Naive B cell (primary cell): Measurements from ENCODE around the gene GREM2. TPM values are rescaled to one million over a fixed set of nuclear protein-coding genes. Genes with fewer than 3 reads are reported as not detected.

Experiments
- ATAC-seq, 2 donors: fragments of 150-1000 bp; cut with Tn5 transposase; 2 replicates each; pipeline ENCODE4 v1.10.0; 2021; ENCODE audit warnings: low read depth in 2 of 2, mild to moderate bottlenecking in 2 of 2, moderate library complexity in 2 of 2
- DNase-seq: peaks from one replicate; pipeline ENCODE4 v3.0.0; 2022
- H3K27ac Mint-ChIP-seq, 6 donors: one replicate each; pipeline ENCODE4 v1.8.0; 2020 to 2022; ENCODE audit warnings: mild to moderate bottlenecking in 6 of 6, mixed read lengths in 6 of 6, moderate library complexity in 5 of 6, inconsistent platforms in 2 of 6
- H3K27me3 Mint-ChIP-seq, 3 donors: one replicate each; pipeline ENCODE4 v1.8.0; 2021 to 2022; ENCODE audit warnings: mixed read lengths in 3 of 3, mild to moderate bottlenecking in 1 of 3
- H3K36me3 Mint-ChIP-seq, 2 donors: one replicate each; pipeline ENCODE4 v1.8.0; 2020 to 2022; ENCODE audit warnings: mixed read lengths in 2 of 2, inconsistent platforms in 1 of 2, mild to moderate bottlenecking in 1 of 2
- H3K4me1 Mint-ChIP-seq, 3 donors: one replicate each; pipeline ENCODE4 v1.8.0; 2020 to 2022; ENCODE audit warnings: mixed read lengths in 3 of 3, inconsistent platforms in 1 of 3, mild to moderate bottlenecking in 1 of 3, moderate library complexity in 1 of 3
- H3K4me3 Mint-ChIP-seq, 8 donors: one replicate each; pipeline ENCODE4 v1.8.0; 2020 to 2022; ENCODE audit warnings: mild to moderate bottlenecking in 8 of 8, mixed read lengths in 8 of 8, moderate library complexity in 8 of 8, inconsistent platforms in 2 of 8
- H3K9me3 Mint-ChIP-seq, 7 donors: one replicate each; pipeline ENCODE4 v1.8.0; 2020 to 2022; ENCODE audit warnings: mixed read lengths in 7 of 7, mild to moderate bottlenecking in 5 of 7, inconsistent platforms in 2 of 7, moderate library complexity in 1 of 7
- polyA plus RNA-seq, 6 donors: library from polyadenylated mRNA; unstranded; fragments of 300-500 nt; fragmentation: Illumina TruSeq; gene quantifications; one replicate each; pipeline ENCODE4 v1.2.3, GENCODE V29; 2021; ENCODE audit warnings: low read depth in 6 of 6

The GREM2 gene
- polyA plus RNA-seq: not detected

GRCh38 chr1:240611619-240612480 lies at the start of gene GREM2:
Gene GREM2 (minus strand): TSS chr1:240612155. CDS start chr1:240493475, 118,680 bp downstream.
- Mint-ChIP-seq H3K27ac (peak within 1 kb of the TSS in 1 of 6 donors; percentile 47), H3K4me1 (peaks cover 14% of the 10 kb centered on the region in 3 donors), H3K36me3 (peaks cover 0 to 10% of the 10 kb centered on the region in 2 donors), H3K9me3 (peaks cover 0 to 2% (median 0%) of the 10 kb centered on the region in 7 donors), H3K4me3 (peak within 1 kb of the TSS; percentile 61 to 88 (median 77)), H3K27me3 (peaks cover 32 to 48% (median 47%) of the 10 kb centered on the region in 3 donors)
- ATAC-seq: no peak
- no peak for DNase-seq

- Mint-ChIP-seq H3K9me3 (peaks cover 0 to 9% (median 2%) of the 10 kb centered on the region in 7 donors), H3K36me3 (no peaks in the 10 kb centered on the region), H3K4me3 (no peak overlapping the region), H3K27me3 (no peaks in the 10 kb centered on the region), H3K4me1 (no peaks in the 10 kb centered on the region), H3K27ac (no peak overlapping the region)
- no peak for ATAC-seq
- no peak for DNase-seq
Observed at GRCh38 chr1:240658312-240658960, 46.5 kb upstream of the GREM2 start.

- no peak for DNase-seq
Observed at GRCh38 chr1:240656531-240656930, 44.6 kb upstream of the GREM2 start.

GRCh38 chr1:240652961-240653409 lies 41.0 kb upstream of the GREM2 start:
- DNase-seq (no peak), ATAC-seq (no peak)
- peaks cover 0 to 9% (median 2%) of the 10 kb centered on the region in 7 donors for H3K9me3 Mint-ChIP-seq
- no peak overlapping the region for H3K27ac Mint-ChIP-seq
- H3K27me3 Mint-ChIP-seq: no peaks in the 10 kb centered on the region
- H3K4me1 Mint-ChIP-seq: no peaks in the 10 kb centered on the region
- no peaks in the 10 kb centered on the region for H3K36me3 Mint-ChIP-seq
- no peak overlapping the region for H3K4me3 Mint-ChIP-seq

More at GRCh38 chr1:240656531-240656930, 44.6 kb upstream of the GREM2 start:
- Mint-ChIP-seq H3K9me3 (peaks cover 0 to 9% (median 2%) of the 10 kb centered on the region in 7 donors), H3K4me1 (no peaks in the 10 kb centered on the region), H3K36me3 (no peaks in the 10 kb centered on the region), H3K4me3 (no peak overlapping the region), H3K27ac (no peak overlapping the region), H3K27me3 (no peaks in the 10 kb centered on the region)
- ATAC-seq: no peak

GRCh38 chr1:240652549-240652948 lies 40.6 kb upstream of the GREM2 start:
- H3K4me1 Mint-ChIP-seq: no peaks in the 10 kb centered on the region
- H3K9me3 Mint-ChIP-seq: peaks cover 0 to 8% (median 2%) of the 10 kb centered on the region in 7 donors
- ATAC-seq (no peak), DNase-seq (no peak)
- no peaks in the 10 kb centered on the region for H3K36me3 Mint-ChIP-seq
- no peak overlapping the region for H3K4me3 Mint-ChIP-seq
- no peaks in the 10 kb centered on the region for H3K27me3 Mint-ChIP-seq
- H3K27ac Mint-ChIP-seq: no peak overlapping the region

- Mint-ChIP-seq H3K36me3 (no peaks in the 10 kb centered on the region), H3K27ac (no peak overlapping the region), H3K9me3 (peaks cover 0 to 4% (median 0%) of the 10 kb centered on the region in 7 donors), H3K4me3 (no peak overlapping the region), H3K27me3 (no peaks in the 10 kb centered on the region), H3K4me1 (no peaks in the 10 kb centered on the region)
- ATAC-seq (no peak), DNase-seq (no peak)
Observed at GRCh38 chr1:240650877-240651276, 38.9 kb upstream of the GREM2 start.

GRCh38 chr1:240649733-240650721 lies 38.1 kb upstream of the GREM2 start:
- ATAC-seq (no peak), DNase-seq (no peak)
- Mint-ChIP-seq H3K36me3 (no peaks in the 10 kb centered on the region), H3K4me3 (no peak overlapping the region), H3K9me3 (peaks cover 0 to 4% (median 0%) of the 10 kb centered on the region in 7 donors), H3K27ac (no peak overlapping the region), H3K4me1 (no peaks in the 10 kb centered on the region), H3K27me3 (no peaks in the 10 kb centered on the region)

GRCh38 chr1:240646571-240647240 lies 34.8 kb upstream of the GREM2 start:
- Mint-ChIP-seq H3K27ac (no peak overlapping the region), H3K36me3 (no peaks in the 10 kb centered on the region), H3K4me1 (no peaks in the 10 kb centered on the region), H3K9me3 (peaks cover 0 to 2% (median 0%) of the 10 kb centered on the region in 7 donors), H3K4me3 (no peak overlapping the region), H3K27me3 (no peaks in the 10 kb centered on the region)
- no peak for ATAC-seq
- no peak for DNase-seq

GRCh38 chr1:240644732-240645131 lies 32.8 kb upstream of the GREM2 start:
- Mint-ChIP-seq H3K27me3 (no peaks in the 10 kb centered on the region), H3K4me3 (no peak overlapping the region)
- no peak for ATAC-seq

GRCh38 chr1:240635466-240636256 lies 23.7 kb upstream of the GREM2 start:
- Mint-ChIP-seq H3K9me3 (peaks cover 0 to 19% (median 4%) of the 10 kb centered on the region in 7 donors), H3K36me3 (no peaks in the 10 kb centered on the region), H3K27me3 (no peaks in the 10 kb centered on the region), H3K27ac (no peak overlapping the region), H3K4me3 (no peak overlapping the region), H3K4me1 (no peaks in the 10 kb centered on the region)
- DNase-seq (no peak), ATAC-seq (no peak)

More at GRCh38 chr1:240644732-240645131, 32.8 kb upstream of the GREM2 start:
- H3K4me1 Mint-ChIP-seq: no peaks in the 10 kb centered on the region
- no peak for DNase-seq
- no peaks in the 10 kb centered on the region for H3K36me3 Mint-ChIP-seq
- peaks cover 0 to 2% (median 0%) of the 10 kb centered on the region in 7 donors for H3K9me3 Mint-ChIP-seq
- H3K27ac Mint-ChIP-seq: no peak overlapping the region

GRCh38 chr1:240630409-240630808 lies 18.5 kb upstream of the GREM2 start:
- H3K4me3 Mint-ChIP-seq: no peak overlapping the region
- H3K9me3 Mint-ChIP-seq: peaks cover 0 to 19% (median 2%) of the 10 kb centered on the region in 7 donors
- no peaks in the 10 kb centered on the region for H3K27me3 Mint-ChIP-seq
- no peaks in the 10 kb centered on the region for H3K4me1 Mint-ChIP-seq
- no peak for ATAC-seq
- no peak for DNase-seq
- no peaks in the 10 kb centered on the region for H3K36me3 Mint-ChIP-seq
- no peak overlapping the region for H3K27ac Mint-ChIP-seq

- Mint-ChIP-seq H3K27me3 (no peaks in the 10 kb centered on the region), H3K9me3 (peaks cover 0 to 4% (median 0%) of the 10 kb centered on the region in 7 donors), H3K27ac (no peak overlapping the region), H3K4me3 (no peak overlapping the region), H3K4me1 (no peaks in the 10 kb centered on the region), H3K36me3 (no peaks in the 10 kb centered on the region)
- ATAC-seq (no peak), DNase-seq (no peak)
Observed at GRCh38 chr1:240621249-240621648, 9.3 kb upstream of the GREM2 start.
